Stimulated activated CD4-positive, alpha-beta T cell treated with anti-CD3 and anti-CD28 coated beads, TNF-alpha, amount 100 ng/mL, for 48 hours (primary cell): ENCODE data around the gene CFAP107.
"Not testable (repeated sequence)": the region's sequence is repeated elsewhere in the genome, so short reads cannot be mapped to it uniquely, and the experiment has no call there.

Experiments used
- DNase-seq, 3 donors: peaks; one replicate each; pipeline ENCODE4 v3.0.0-alpha.2; 2020; ENCODE audit warnings: low read depth in 3 of 3

CFAP107 gene

GRCh38 chr1:12745992-12746323 is at the start of gene CFAP107:
CFAP107 (plus strand) TSS chr1:12746200; CDS start chr1:12746431, 231 bp downstream.
- no peak for DNase-seq

- DNase-seq, result no peak
Measured at GRCh38 chr1:12696658-12697057, 49.3 kb upstream of the CFAP107 start.

- no peak for DNase-seq
Measured at GRCh38 chr1:12697397-12697796, 48.6 kb upstream of the CFAP107 start.

GRCh38 chr1:12703821-12704451 is 42.1 kb upstream of the CFAP107 start:
- no peak for DNase-seq

- DNase-seq, result no peak
Measured at GRCh38 chr1:12706061-12706460, 39.9 kb upstream of the CFAP107 start.

- DNase-seq, result no peak
Measured at GRCh38 chr1:12708396-12709090, 37.5 kb upstream of the CFAP107 start.

GRCh38 chr1:12709091-12709491 is 36.9 kb upstream of the CFAP107 start:
- DNase-seq, result no peak

- DNase-seq, result no peak
Measured at GRCh38 chr1:12709696-12710095, 36.3 kb upstream of the CFAP107 start.

GRCh38 chr1:12711536-12711935 is 34.5 kb upstream of the CFAP107 start:
- no peak for DNase-seq

GRCh38 chr1:12712076-12712475 is 33.9 kb upstream of the CFAP107 start:
- DNase-seq, result no peak

- no peak for DNase-seq
Measured at GRCh38 chr1:12712929-12713328, 33.1 kb upstream of the CFAP107 start.

- DNase-seq, result not testable (repeated sequence)
Measured at GRCh38 chr1:12713651-12714050, 32.3 kb upstream of the CFAP107 start.

- no peak for DNase-seq
Measured at GRCh38 chr1:12714710-12715475, 31.1 kb upstream of the CFAP107 start.

GRCh38 chr1:12715896-12716437 is 30.0 kb upstream of the CFAP107 start, which contains the start of gene AADACL3:
AADACL3 (plus strand) TSS chr1:12716110; CDS start chr1:12716177, 67 bp downstream.
- no peak for DNase-seq

- no peak for DNase-seq
Measured at GRCh38 chr1:12717301-12717838, 28.6 kb upstream of the CFAP107 start.

- DNase-seq, result no peak
Measured at GRCh38 chr1:12722626-12723025, 23.4 kb upstream of the CFAP107 start.

GRCh38 chr1:12728391-12728790 is 17.6 kb upstream of the CFAP107 start:
- DNase-seq, result no peak

GRCh38 chr1:12730156-12730555 is 15.8 kb upstream of the CFAP107 start:
- no peak for DNase-seq

- DNase-seq, result not testable (repeated sequence)
Measured at GRCh38 chr1:12731084-12731483, 14.9 kb upstream of the CFAP107 start.

GRCh38 chr1:12734651-12735050 is 11.3 kb upstream of the CFAP107 start:
- no peak for DNase-seq

GRCh38 chr1:12738934-12739333 is 7.1 kb upstream of the CFAP107 start:
- DNase-seq, result no peak

- no peak for DNase-seq
Measured at GRCh38 chr1:12739613-12740012, 6.4 kb upstream of the CFAP107 start.
